ENCODE data around the gene GREB1L. TPM values are rescaled to one million over a fixed set of nuclear protein-coding genes. Genes with fewer than 3 reads are reported as not detected.

GREB1L gene
- total and polyA plus RNA-seq, 2 donors (not counting 1 experiment from before 2014, with no cell fraction given), result not detected

DNA sequence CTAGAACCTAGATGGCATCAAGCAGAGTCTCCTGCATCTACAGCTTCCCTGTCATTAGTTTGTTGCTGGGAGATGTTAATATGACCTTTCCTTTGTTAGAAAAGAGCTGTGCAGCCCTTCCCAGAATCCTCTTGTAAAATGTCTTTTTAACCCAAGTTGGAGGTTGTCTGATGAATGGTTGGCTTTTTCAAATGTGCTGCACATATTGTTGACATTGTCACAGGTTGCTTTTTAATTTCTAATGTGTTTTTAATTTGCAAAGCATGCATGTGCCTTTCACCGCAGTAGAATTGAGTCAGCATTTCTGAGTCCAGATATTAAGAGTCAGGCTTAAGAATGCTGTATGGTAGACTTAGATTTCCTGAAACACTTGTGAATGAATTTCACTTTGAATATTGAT lies 120.8 kb downstream of the GREB1L start:
- intact Hi-C loops (cut with micrococcal nuclease), result no loop called here
- H3K9me3 Mint-ChIP-seq (ENCODE audit: insufficient read depth), result no peaks in the 10 kb centered on the region
- ATAC-seq (ENCODE audit: low read depth) (no peak), DNase-seq (no peak)
- no peak overlapping the region for H3K27ac Mint-ChIP-seq
- Histone ChIP-seq H3K4me3 (ENCODE audit: control extremely low read depth in 1 of 5, extremely low read depth in 1 of 5, insufficient read depth in 1 of 5, low read depth in 2 of 5, low read length in 4 of 5) (no peak overlapping the region), H2AFZ (ENCODE audit: insufficient read depth, low read depth, low read length, poor library complexity, severe bottlenecking) (no peak overlapping the region), H4K20me1 (ENCODE audit: control insufficient read depth, insufficient read depth, low read length, poor library complexity, severe bottlenecking) (no peaks in the 10 kb centered on the region), H3K9me3 (ENCODE audit: control extremely low read depth in 1 of 3, control insufficient read depth in 2 of 3, insufficient read depth in 1 of 3, low read length in 2 of 3) (no peaks in the 10 kb centered on the region), H3K36me3 (replicated peaks in 1 of 2; ENCODE audit: control extremely low read depth in 1 of 2, control insufficient read depth in 1 of 2, extremely low read depth in 1 of 2, insufficient read depth in 2 of 2, low read length in 1 of 2) (no peaks in the 10 kb centered on the region), H3K9ac (ENCODE audit: low read length) (no peak overlapping the region), H3K27me3 (replicated peaks in 1 of 4; ENCODE audit: control extremely low read depth in 1 of 4, control insufficient read depth in 3 of 4, insufficient read depth in 4 of 4, low read length in 3 of 4) (peaks cover 0 to 4% (median 0%) of the 10 kb centered on the region in 4 experiments), H3K27ac (ENCODE audit: low read length in 2 of 2) (no peak overlapping the region), H3K4me2 (replicated peaks; ENCODE audit: low read depth, low read length, poor library complexity, severe bottlenecking) (no peak overlapping the region), H3K79me2 (ENCODE audit: control insufficient read depth, insufficient read depth, low read length) (no peaks in the 10 kb centered on the region), H3K4me1 (ENCODE audit: control insufficient read depth in 2 of 2, insufficient read depth in 2 of 2, low read length in 2 of 2) (no peaks in the 10 kb centered on the region)
- no CpG with 5 or more reads among the region's 1 CpG for WGBS (ENCODE audit: insufficient coverage)
- no peaks in the 10 kb centered on the region for H3K4me1 Mint-ChIP-seq
- H3K27me3 Mint-ChIP-seq, result peaks cover 13% of the 10 kb centered on the region
- POLR2A ChIA-PET, result no interaction called here
- CTCF ChIA-PET, result no interaction called here
- H3K4me3 Mint-ChIP-seq, result no peak overlapping the region
- no peak for TF ChIP-seq EZH2 (IDR thresholded peaks at IDR 0.05; ENCODE audit: borderline replicate concordance, insufficient read depth, low read depth, low read length, poor library complexity, severe bottlenecking)
- TF ChIP-seq, protein P1, sequence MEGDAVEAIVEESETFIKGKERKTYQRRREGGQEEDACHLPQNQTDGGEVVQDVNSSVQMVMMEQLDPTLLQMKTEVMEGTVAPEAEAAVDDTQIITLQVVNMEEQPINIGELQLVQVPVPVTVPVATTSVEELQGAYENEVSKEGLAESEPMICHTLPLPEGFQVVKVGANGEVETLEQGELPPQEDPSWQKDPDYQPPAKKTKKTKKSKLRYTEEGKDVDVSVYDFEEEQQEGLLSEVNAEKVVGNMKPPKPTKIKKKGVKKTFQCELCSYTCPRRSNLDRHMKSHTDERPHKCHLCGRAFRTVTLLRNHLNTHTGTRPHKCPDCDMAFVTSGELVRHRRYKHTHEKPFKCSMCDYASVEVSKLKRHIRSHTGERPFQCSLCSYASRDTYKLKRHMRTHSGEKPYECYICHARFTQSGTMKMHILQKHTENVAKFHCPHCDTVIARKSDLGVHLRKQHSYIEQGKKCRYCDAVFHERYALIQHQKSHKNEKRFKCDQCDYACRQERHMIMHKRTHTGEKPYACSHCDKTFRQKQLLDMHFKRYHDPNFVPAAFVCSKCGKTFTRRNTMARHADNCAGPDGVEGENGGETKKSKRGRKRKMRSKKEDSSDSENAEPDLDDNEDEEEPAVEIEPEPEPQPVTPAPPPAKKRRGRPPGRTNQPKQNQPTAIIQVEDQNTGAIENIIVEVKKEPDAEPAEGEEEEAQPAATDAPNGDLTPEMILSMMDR (IDR thresholded peaks at IDR 0.05), result no peak

DNA sequence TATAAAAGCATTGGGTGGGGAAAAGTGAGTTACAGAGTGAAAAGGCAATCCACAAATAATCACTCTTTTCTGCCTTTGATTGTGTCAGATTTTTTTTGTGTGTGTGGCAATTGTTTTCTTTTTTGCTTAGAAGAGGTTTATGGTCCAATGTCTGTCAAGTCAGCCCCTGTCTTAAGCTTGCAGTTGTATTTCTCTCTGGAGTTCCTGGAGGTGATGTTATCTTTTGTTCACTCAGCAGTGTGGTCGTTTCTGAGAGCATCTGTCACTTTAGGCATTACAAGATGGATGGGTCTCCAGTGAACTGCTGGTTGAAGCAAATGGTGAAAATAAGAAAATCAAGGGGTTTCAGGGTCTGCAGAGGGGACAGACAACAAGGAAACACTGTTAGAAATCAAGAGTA lies 121.3 kb downstream of the GREB1L start:
- 0% methylated on average over 1 of the region's 1 CpG for WGBS (ENCODE audit: insufficient coverage)
- no peak overlapping the region for H3K27ac ChIP-seq (ENCODE audit: low read length in 2 of 2)
- intact Hi-C loops (cut with micrococcal nuclease), result no loop called here

More for the DNA sequence above, 121.3 kb downstream of the GREB1L start:
- H3K9me3 Mint-ChIP-seq (ENCODE audit: insufficient read depth), result no peaks in the 10 kb centered on the region
- peaks cover 0 to 4% (median 0%) of the 10 kb centered on the region in 4 experiments for H3K27me3 ChIP-seq (replicated peaks in 1 of 4; ENCODE audit: control extremely low read depth in 1 of 4, control insufficient read depth in 3 of 4, insufficient read depth in 4 of 4, low read length in 3 of 4)
- H3K27ac Mint-ChIP-seq, result no peak overlapping the region
- H3K27me3 Mint-ChIP-seq, result peaks cover 13% of the 10 kb centered on the region
- ChIA-PET CTCF (interaction anchor here (0.6 kb wide), 1 partner anchor 18 kb away, joined by 3 read pairs; no protein-coding TSS in a partner anchor), POLR2A (no interaction called here)
- no peak overlapping the region for H3K4me3 ChIP-seq (ENCODE audit: control extremely low read depth in 1 of 5, extremely low read depth in 1 of 5, insufficient read depth in 1 of 5, low read depth in 2 of 5, low read length in 4 of 5)
- H3K4me3 Mint-ChIP-seq, result no peak overlapping the region
- H2AFZ ChIP-seq (ENCODE audit: insufficient read depth, low read depth, low read length, poor library complexity, severe bottlenecking), result no peak overlapping the region
- no peaks in the 10 kb centered on the region for H3K4me1 ChIP-seq (ENCODE audit: control insufficient read depth in 2 of 2, insufficient read depth in 2 of 2, low read length in 2 of 2)
- H3K36me3 ChIP-seq (replicated peaks in 1 of 2; ENCODE audit: control extremely low read depth in 1 of 2, control insufficient read depth in 1 of 2, extremely low read depth in 1 of 2, insufficient read depth in 2 of 2, low read length in 1 of 2), result no peaks in the 10 kb centered on the region
- no peaks in the 10 kb centered on the region for H3K9me3 ChIP-seq (ENCODE audit: control extremely low read depth in 1 of 3, control insufficient read depth in 2 of 3, insufficient read depth in 1 of 3, low read length in 2 of 3)
- DNase-seq, result no peak
- no peak for TF ChIP-seq EZH2 (IDR thresholded peaks at IDR 0.05; ENCODE audit: borderline replicate concordance, insufficient read depth, low read depth, low read length, poor library complexity, severe bottlenecking)
- TF ChIP-seq, protein P1 (IDR thresholded peaks at IDR 0.05), result no peak
- H3K79me2 ChIP-seq (ENCODE audit: control insufficient read depth, insufficient read depth, low read length), result no peaks in the 10 kb centered on the region
- no peak for ATAC-seq (ENCODE audit: low read depth)
- H3K4me2 ChIP-seq (replicated peaks; ENCODE audit: low read depth, low read length, poor library complexity, severe bottlenecking), result no peak overlapping the region
- H4K20me1 ChIP-seq (ENCODE audit: control insufficient read depth, insufficient read depth, low read length, poor library complexity, severe bottlenecking), result no peaks in the 10 kb centered on the region
- no peaks in the 10 kb centered on the region for H3K4me1 Mint-ChIP-seq
- H3K9ac ChIP-seq (ENCODE audit: low read length), result no peak overlapping the region

Measured in B cell (primary cell).